ENCODE data around the gene KCNIP3.

KCNIP3 gene

DNA sequence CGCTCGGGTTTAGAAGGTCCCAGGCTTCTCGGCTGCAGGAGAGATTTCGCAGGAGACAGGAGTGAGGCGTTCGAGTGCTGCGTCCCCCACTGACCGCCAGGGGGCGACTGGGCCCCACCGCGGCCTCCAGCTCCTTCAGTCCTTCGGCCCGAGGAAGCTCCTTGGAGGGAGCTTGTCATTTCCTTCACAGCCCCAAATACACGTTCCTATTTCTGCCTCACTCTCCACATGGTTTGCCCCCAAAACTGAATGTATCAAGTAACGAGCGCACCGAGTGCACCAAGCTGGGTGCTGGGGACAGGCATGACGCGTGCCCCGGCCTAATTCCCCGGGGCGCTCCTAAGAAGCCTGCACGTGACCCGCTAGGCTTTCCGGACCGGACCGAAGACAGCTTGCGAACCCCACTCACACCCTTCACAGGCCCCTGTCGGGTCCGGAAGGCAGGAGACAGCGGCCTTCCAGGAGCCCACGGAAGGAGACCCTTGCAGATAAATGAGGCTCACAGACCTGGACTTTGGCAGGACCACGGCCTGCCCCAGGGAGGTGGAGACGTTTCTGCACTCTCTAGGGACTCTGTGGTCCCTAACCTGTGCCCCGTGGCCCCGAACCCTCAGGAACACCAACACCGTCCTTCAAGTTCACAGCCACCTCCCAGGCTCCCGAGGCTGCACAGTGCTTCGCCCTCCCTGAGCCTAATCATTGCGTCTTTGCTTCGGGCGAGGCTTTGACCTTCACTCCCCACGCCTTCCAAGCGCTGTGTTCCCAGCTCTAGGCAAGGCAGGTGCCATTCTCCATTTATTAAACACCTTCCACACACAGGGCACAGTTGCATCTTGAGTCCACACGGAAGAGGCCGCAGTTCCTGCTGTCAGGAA, 92.3 kb downstream of the KCNIP3 start:
- H3K36me3 ChIP-seq (ENCODE audit: control insufficient read depth in 2 of 2, insufficient read depth in 1 of 2, low read length in 2 of 2), result no peaks in the 10 kb centered on the region
- no peaks in the 10 kb centered on the region for H3K9me3 ChIP-seq (ENCODE audit: control insufficient read depth, insufficient read depth, low read depth, low read length)
- ChIA-PET CTCF (interaction anchor here (0.6 to 2.7 kb wide), 30 partner anchors 10 to 1037 kb away, joined by 3 to 31 read pairs (median 4); partner anchors contain the start of gene FAHD2A), POLR2A (interaction anchor here (0.6 to 1.6 kb wide), 2 partner anchors 10 to 14 kb away, joined by 4 to 6 read pairs; partner anchors contain the start of gene FAHD2A)
- no peak overlapping the region for H3K27ac ChIP-seq (ENCODE audit: extremely low read depth, low read depth, low read length)
- TF ChIP-seq, protein P1, sequence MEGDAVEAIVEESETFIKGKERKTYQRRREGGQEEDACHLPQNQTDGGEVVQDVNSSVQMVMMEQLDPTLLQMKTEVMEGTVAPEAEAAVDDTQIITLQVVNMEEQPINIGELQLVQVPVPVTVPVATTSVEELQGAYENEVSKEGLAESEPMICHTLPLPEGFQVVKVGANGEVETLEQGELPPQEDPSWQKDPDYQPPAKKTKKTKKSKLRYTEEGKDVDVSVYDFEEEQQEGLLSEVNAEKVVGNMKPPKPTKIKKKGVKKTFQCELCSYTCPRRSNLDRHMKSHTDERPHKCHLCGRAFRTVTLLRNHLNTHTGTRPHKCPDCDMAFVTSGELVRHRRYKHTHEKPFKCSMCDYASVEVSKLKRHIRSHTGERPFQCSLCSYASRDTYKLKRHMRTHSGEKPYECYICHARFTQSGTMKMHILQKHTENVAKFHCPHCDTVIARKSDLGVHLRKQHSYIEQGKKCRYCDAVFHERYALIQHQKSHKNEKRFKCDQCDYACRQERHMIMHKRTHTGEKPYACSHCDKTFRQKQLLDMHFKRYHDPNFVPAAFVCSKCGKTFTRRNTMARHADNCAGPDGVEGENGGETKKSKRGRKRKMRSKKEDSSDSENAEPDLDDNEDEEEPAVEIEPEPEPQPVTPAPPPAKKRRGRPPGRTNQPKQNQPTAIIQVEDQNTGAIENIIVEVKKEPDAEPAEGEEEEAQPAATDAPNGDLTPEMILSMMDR (tag by site-specific recombination; IDR thresholded peaks at IDR 0.05), result peak; percentile 84
- TF ChIP-seq, protein P2, sequence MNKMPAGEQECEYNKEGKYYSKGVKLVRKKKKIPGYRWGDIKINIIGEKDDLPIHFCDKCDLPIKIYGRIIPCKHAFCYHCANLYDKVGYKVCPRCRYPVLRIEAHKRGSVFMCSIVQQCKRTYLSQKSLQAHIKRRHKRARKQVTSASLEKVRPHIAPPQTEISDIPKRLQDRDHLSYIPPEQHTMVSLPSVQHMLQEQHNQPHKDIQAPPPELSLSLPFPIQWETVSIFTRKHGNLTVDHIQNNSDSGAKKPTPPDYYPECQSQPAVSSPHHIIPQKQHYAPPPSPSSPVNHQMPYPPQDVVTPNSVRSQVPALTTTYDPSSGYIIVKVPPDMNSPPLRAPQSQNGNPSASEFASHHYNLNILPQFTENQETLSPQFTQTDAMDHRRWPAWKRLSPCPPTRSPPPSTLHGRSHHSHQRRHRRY (tag by site-specific recombination; IDR thresholded peaks at IDR 0.05), result no peak
- TF ChIP-seq ZNF175 (tag by site-specific recombination; IDR thresholded peaks at IDR 0.05), result no peak
- TF ChIP-seq ZNF654 (tag by site-specific recombination; IDR thresholded peaks at IDR 0.05; ENCODE audit: low read depth), result peak; percentile 35
- no peaks in the 10 kb centered on the region for H3K4me1 ChIP-seq (ENCODE audit: control insufficient read depth, insufficient read depth, low read length)
- no peak overlapping the region for H3K4me3 ChIP-seq (ENCODE audit: low read depth, low read length)

DNA sequence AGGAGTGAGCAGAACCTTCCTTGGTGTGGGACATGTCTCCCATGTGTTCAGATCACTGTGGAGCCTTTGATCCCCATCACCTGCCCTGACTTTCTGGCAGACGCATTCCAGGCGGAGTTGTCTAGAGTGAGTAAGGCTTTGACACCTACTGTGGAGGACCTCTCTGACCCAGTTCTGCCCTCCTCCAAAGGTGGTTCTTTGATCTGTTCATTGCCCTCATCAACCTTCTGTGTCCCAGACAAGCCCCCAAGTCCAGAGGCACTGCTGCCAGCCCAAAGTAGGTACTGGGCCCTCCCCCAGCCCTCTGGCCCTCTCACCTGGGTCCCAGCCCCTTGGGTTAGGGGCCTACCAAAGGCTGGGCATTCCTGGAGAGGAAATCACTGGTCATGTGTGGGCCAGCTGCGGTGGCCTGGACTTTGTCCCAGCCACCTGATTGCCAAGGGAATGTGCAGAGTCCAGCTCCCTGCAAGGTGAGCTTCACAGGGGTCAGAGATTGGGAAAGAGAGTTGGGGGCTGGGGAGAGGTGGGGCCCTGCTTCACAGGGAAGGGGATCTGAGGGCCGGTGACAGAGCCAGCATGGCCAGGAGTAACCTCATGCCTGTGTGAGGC, 93.2 kb downstream of the KCNIP3 start:
- ChIA-PET POLR2A (no interaction called here), CTCF (interaction anchor here (2.7 kb wide), 1 partner anchor 45 kb away, joined by 9 read pairs; no protein-coding TSS in a partner anchor)
- H3K4me1 ChIP-seq (ENCODE audit: control insufficient read depth, insufficient read depth, low read length), result no peaks in the 10 kb centered on the region
- TF ChIP-seq ZNF223 (tag by site-specific recombination; IDR thresholded peaks at IDR 0.05) (no peak), ZSCAN16 (tag by site-specific recombination; IDR thresholded peaks at IDR 0.05) (no peak), ZNF555 (tag by site-specific recombination; conservative IDR thresholded peaks at IDR 0.05) (no peak), GLI2 (tag by site-specific recombination; IDR thresholded peaks at IDR 0.05; ENCODE audit: borderline replicate concordance, low read depth) (no peak), KLF7 (tag by site-specific recombination; IDR thresholded peaks at IDR 0.05; ENCODE audit: borderline replicate concordance) (no peak), ZNF530 (tag by site-specific recombination; IDR thresholded peaks at IDR 0.05; ENCODE audit: low read depth) (no peak), TRIM28 (IDR thresholded peaks at IDR 0.05; ENCODE audit: borderline replicate concordance, low read length) (no peak), ZBTB1 (tag by site-specific recombination; IDR thresholded peaks at IDR 0.05) (no peak), SP2 (tag by site-specific recombination; IDR thresholded peaks at IDR 0.05) (no peak), FEZF1 (tag by site-specific recombination; IDR thresholded peaks at IDR 0.05) (no peak), ZNF521 (tag by site-specific recombination; IDR thresholded peaks at IDR 0.05) (no peak), ZNF48 (tag by site-specific recombination; IDR thresholded peaks at IDR 0.05) (no peak), ZNF239 (tag by site-specific recombination; IDR thresholded peaks at IDR 0.05) (no peak)
- TF ChIP-seq, protein P3, sequence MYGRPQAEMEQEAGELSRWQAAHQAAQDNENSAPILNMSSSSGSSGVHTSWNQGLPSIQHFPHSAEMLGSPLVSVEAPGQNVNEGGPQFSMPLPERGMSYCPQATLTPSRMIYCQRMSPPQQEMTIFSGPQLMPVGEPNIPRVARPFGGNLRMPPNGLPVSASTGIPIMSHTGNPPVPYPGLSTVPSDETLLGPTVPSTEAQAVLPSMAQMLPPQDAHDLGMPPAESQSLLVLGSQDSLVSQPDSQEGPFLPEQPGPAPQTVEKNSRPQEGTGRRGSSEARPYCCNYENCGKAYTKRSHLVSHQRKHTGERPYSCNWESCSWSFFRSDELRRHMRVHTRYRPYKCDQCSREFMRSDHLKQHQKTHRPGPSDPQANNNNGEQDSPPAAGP (tag by site-specific recombination; IDR thresholded peaks at IDR 0.05), result no peak
- TF ChIP-seq, protein P4, sequence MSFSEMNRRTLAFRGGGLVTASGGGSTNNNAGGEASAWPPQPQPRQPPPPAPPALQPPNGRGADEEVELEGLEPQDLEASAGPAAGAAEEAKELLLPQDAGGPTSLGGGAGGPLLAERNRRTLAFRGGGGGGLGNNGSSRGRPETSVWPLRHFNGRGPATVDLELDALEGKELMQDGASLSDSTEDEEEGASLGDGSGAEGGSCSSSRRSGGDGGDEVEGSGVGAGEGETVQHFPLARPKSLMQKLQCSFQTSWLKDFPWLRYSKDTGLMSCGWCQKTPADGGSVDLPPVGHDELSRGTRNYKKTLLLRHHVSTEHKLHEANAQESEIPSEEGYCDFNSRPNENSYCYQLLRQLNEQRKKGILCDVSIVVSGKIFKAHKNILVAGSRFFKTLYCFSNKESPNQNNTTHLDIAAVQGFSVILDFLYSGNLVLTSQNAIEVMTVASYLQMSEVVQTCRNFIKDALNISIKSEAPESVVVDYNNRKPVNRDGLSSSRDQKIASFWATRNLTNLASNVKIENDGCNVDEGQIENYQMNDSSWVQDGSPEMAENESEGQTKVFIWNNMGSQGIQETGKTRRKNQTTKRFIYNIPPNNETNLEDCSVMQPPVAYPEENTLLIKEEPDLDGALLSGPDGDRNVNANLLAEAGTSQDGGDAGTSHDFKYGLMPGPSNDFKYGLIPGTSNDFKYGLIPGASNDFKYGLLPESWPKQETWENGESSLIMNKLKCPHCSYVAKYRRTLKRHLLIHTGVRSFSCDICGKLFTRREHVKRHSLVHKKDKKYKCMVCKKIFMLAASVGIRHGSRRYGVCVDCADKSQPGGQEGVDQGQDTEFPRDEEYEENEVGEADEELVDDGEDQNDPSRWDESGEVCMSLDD (tag by site-specific recombination; IDR thresholded peaks at IDR 0.05), result no peak
- TF ChIP-seq, protein P5, sequence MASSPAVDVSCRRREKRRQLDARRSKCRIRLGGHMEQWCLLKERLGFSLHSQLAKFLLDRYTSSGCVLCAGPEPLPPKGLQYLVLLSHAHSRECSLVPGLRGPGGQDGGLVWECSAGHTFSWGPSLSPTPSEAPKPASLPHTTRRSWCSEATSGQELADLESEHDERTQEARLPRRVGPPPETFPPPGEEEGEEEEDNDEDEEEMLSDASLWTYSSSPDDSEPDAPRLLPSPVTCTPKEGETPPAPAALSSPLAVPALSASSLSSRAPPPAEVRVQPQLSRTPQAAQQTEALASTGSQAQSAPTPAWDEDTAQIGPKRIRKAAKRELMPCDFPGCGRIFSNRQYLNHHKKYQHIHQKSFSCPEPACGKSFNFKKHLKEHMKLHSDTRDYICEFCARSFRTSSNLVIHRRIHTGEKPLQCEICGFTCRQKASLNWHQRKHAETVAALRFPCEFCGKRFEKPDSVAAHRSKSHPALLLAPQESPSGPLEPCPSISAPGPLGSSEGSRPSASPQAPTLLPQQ (tag by site-specific recombination; IDR thresholded peaks at IDR 0.05), result no peak
- TF ChIP-seq, protein P6, sequence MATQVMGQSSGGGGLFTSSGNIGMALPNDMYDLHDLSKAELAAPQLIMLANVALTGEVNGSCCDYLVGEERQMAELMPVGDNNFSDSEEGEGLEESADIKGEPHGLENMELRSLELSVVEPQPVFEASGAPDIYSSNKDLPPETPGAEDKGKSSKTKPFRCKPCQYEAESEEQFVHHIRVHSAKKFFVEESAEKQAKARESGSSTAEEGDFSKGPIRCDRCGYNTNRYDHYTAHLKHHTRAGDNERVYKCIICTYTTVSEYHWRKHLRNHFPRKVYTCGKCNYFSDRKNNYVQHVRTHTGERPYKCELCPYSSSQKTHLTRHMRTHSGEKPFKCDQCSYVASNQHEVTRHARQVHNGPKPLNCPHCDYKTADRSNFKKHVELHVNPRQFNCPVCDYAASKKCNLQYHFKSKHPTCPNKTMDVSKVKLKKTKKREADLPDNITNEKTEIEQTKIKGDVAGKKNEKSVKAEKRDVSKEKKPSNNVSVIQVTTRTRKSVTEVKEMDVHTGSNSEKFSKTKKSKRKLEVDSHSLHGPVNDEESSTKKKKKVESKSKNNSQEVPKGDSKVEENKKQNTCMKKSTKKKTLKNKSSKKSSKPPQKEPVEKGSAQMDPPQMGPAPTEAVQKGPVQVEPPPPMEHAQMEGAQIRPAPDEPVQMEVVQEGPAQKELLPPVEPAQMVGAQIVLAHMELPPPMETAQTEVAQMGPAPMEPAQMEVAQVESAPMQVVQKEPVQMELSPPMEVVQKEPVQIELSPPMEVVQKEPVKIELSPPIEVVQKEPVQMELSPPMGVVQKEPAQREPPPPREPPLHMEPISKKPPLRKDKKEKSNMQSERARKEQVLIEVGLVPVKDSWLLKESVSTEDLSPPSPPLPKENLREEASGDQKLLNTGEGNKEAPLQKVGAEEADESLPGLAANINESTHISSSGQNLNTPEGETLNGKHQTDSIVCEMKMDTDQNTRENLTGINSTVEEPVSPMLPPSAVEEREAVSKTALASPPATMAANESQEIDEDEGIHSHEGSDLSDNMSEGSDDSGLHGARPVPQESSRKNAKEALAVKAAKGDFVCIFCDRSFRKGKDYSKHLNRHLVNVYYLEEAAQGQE (tag by site-specific recombination; IDR thresholded peaks at IDR 0.05), result no peak

More for the DNA sequence above, 93.2 kb downstream of the KCNIP3 start:
- H3K27ac ChIP-seq (ENCODE audit: extremely low read depth, low read depth, low read length), result no peak overlapping the region
- no peak overlapping the region for H3K4me3 ChIP-seq (ENCODE audit: low read depth, low read length)
- no peaks in the 10 kb centered on the region for H3K36me3 ChIP-seq (ENCODE audit: control insufficient read depth in 2 of 2, insufficient read depth in 1 of 2, low read length in 2 of 2)
- H3K9me3 ChIP-seq (ENCODE audit: control insufficient read depth, insufficient read depth, low read depth, low read length), result no peaks in the 10 kb centered on the region
